Activated CD8-positive, alpha-beta memory T cell treated with anti-CD3 and anti-CD28 coated beads, Interleukin-2, amount 50 U/mL, for 24 hours (primary cell): ENCODE data around the gene DPF3.

ENCODE experiments used
- DNase-seq: peaks from one replicate; pipeline ENCODE4 v3.0.0-alpha.2; 2020; ENCODE audit errors: extremely low read depth

DPF3 gene

DNA sequence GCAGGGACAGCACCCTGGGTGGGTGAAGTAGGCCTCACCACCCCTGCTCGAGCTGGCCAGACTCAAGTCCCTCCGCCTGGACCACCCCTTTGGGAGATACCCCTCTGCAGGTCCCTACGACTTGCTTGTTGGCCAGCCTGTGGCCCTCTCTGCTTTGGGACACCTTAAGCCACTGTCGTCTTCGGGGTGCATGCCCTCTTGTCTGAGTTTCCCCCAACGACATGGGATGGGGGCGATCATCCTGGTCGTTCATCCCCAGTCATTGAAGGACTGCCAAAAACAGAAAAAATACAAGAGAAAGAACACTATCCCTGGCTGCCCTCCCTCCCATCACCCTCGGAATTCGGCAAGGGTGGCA, 151.1 kb downstream of the DPF3 start:
- DNase-seq = no peak

DNA sequence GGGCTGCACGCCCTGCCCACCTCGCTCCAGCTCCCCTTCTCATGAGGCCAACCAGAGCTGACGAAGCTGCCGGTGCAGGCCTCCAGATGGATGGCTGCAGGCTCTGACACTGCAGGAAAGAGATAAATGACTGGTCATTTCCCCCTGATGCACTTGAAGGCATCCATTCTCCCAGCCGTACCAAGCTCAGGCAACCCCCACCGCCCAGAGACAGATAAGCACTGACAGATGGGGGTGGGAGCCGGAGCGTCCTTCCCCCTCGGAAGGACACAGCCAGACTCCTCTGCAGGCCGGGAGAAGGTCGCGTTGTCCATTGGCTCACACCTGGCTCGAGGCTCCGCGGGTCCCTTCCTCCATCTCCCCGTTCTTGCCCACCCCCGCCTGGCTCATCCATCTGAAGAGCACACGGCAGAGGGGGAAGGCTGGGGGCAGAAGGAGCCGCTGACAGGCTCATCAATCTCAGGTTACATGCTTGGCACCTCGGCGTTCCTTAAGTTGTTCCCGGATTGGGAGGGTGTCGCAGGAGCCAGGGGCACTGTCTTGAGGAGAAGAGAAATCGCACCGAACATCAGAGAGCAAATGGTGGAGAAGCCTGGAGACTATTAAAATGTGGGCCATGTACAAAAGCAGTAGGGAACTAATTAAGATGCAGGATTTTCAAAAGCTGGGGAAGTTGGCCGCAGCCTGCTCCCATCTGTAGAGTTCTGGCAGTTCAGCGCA, 151.6 kb downstream of the DPF3 start:
- no peak for DNase-seq

DNA sequence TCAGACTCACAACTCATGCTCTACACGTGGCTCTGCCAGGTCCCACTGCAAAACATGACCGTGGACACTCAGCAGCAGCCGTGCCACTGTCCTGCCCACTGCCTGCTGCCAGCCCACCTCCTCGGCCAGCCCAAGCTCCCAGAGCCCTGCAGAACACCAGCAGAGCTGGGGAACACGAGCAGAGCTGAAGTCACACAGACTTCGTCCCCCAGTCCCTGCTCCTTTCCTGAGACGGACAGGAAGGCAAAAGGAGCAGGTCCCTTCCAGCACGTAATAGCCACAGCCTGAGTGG, 152.1 kb downstream of the DPF3 start:
- DNase-seq = no peak

DNA sequence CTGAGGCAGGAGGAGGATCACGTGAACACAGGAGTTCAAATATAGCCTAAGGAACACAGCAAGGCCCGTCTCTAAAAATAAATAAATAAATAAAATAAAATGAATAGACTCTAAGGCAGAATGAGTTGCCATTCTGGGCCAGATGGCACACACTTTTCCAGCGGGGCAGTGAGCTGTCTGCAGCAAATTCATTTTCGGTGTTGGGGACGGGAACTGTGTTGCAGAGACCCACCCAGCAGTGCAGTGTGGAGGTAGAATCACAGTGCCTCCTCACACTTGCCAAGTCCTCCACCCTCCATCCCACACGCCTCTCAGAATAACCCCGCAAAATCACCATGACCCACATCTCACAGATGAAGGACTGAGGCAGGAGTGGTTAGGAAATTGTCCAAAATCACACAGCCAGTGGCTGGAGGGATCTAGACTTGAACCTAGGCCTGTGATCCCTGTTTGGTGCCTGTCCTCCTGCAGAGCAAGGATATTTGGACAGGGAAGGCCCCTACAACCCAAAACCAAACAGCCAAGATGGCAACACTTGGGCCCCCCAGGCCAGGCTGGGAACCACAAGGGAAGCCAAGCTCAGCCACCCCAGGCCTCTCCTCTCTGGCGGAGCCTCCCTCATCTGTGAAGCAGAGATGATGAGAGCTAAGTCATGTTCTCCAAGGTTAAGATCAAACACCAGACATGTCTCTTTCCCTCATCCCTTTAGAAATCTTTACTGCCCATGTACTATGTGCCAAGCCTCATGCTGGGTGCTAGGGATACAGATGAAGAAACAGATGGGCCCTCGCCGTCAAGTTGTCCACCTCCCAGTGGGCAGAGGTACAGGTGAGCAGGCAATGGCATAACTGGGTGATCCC, 152.7 kb downstream of the DPF3 start:
- no peak for DNase-seq

GRCh38 chr14:72740504-72740961, 153.4 kb downstream of the DPF3 start:
- DNase-seq = no peak

DNA sequence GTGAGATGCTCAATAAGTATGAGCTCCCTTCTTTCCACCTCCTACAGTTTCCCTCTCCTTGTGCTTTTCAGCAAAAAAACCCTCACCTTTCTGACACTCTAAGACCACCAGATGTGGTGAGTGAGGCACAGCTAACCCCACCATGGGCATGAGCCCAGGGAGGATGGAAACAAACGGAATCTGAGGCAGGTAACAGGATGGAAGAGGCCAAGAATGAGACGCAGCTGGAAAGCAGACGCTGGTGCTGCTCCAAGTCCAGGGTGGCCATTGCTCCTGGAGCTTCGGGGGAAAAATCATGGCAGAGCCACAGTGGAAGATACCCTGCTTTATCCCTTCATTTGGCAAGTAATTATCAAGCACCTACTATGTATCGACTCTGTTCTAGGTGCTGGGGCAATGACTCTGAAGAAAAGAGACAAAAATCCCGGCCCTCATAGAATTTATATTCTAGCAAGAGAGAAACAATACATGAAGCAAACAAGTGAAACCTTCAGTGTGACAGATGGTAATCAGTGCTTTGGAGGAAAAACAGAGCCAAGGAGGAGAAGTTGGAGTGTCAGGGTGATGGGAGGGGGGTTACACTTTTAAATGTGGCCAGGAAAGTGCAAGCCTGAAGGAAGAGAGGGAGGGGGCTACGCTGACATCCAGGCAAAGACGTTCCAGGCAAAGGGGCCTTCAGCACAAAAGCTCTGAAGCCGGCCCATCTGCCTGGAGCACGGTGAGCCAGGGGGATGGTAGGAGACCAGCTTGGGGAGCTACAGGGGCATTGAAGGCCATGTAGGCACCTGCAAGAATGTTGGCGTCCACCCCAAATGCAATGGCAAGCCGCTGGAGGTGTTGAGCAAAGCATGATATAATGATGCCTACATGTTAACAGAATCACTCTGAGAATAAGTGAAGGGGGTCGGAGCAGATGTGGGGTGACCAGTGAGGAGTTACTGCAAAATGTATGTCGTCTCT, 154.2 kb downstream of the DPF3 start:
- DNase-seq = no peak

- DNase-seq = no peak
Measured at GRCh38 chr14:72738161-72738611, 155.7 kb downstream of the DPF3 start.

DNA sequence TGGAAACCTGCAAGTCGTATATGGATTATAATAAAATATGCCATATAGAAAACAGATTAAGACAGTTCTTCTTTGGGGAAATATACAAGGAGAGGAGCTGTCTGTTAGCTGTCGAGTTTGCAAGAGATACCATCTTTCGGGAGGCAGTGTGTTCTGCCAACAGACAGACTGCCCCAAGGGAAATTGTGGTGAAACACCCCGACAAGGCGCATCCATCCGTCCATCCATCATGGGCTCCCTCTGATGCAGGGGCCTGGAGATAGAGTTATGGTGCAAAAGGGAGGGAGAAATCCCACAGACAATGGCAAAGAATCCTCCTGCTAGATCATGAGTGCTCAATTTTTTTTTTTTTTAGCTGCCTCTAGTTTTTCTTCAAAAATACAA, 156.3 kb downstream of the DPF3 start:
- DNase-seq = no peak

GRCh38 chr14:72736786-72737559, 156.9 kb downstream of the DPF3 start:
- no peak for DNase-seq

- DNase-seq = no peak
Measured at GRCh38 chr14:72736308-72736707, 157.6 kb downstream of the DPF3 start.

DNA sequence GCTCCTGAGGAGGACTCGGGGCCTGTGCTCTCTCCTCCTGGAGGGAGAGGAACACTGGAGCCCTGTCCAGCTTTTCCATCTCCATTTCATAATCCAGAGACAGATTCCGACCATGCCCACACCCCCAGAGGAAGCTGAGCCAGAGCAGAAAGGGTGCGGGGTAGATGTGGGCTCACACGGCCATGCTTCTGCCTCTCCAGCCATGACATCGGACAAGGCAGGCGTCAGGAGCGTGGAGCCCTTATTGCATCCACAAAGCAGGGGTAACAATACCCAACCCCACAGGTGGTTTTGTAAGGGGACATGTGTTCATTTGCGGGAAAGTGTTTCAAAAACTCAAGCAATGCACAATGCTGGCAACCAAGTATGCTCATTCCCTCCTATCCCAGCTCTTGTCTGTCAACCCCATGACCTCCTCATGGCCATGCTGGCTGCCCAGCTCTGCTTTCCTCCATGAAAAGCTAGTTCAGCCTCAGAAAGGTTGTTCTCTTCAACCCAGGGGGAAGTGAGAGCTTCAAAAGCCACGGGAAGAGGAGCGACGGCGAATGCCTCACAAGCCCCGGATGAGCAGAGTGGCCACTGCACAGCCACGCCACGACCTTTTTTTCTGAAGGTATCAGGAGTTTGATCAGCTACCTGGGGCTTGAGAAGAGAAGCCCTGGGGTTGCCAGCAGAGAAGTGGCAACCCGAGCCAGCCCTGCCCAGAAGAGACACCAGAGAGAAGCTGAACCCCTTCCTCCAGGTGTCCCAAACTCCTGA, 161.7 kb downstream of the DPF3 start:
- no peak for DNase-seq

- DNase-seq = no peak
Measured at GRCh38 chr14:72731252-72732020, 162.5 kb downstream of the DPF3 start.

DNA sequence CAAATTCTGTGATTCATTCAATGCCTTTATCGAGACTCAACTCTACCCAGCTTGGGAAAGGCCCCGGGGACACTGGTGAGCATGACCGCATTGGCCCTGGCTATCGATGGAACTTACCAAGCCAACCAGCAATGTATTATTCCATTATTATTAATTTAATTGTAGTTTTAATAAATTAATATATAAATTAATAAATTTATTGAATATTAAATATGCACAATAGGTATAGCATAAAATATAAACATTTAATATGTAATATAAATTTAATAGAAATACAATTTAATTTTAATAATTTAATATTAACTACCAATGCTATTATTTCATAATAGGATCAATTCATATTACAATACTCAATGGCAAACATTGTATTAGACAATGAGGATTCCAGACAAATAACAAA, 163.4 kb downstream of the DPF3 start:
- no peak for DNase-seq

DNA sequence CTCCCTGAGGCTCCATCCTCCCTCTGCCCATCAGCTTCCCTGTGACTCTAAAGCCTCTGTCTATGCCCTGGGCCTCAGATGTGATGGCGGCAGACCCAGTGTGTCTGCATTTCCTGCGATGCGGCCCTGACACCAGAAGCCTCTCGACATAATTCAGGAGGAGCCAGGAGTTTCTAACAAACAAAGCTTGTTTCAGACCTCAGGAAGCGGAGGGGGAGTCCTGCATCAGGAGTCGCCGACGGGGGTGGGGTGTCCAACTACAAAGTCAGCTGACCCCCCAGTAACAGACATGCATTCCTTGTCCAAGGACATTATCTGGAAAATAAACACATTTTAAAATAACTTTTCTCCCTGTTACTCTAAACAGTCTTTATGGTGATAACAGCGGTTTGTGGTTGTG, 167.5 kb downstream of the DPF3 start:
- DNase-seq = no peak

GRCh38 chr14:72723858-72724530, 169.9 kb downstream of the DPF3 start:
- DNase-seq = no peak

- DNase-seq = no peak
Measured at GRCh38 chr14:72722201-72722785, 171.6 kb downstream of the DPF3 start.

DNA sequence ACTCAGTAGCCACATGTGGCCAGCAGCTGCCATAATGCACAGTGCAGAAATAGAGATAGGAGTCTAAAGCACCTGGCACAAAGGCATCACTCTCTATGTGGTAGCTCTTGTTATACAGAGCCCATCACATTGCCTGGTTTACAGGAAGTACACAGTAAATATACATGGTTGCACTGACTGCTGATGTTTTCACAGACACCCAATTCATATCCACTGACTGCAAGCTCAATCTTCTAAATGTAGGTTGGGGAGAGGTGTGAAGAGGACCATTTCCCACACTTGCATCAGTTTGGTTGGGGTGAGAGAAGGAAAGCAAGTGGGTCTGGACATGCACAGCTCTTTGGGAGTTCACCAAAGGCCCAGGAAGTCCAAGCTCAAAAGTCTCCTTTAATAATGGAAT, 172.8 kb downstream of the DPF3 start:
- no peak for DNase-seq

DNA sequence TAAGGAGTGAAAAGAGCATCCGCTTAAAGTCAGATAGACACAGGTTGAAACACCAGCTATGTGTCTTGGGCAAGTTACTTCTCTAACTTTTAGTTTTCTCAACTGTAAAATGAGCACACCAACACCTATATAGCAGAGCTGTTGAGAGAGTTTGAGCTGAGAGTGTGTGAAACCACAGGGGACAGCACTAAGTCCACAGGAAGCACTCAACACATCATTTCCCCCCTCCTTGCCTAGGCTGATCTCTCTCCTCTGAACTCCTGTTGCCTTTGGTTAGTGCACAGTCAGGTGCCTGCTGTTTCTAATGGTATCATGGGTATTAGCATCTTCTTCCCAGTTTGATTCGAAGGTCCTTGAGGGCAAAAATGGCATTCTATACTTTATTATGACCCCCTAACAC, 176.7 kb downstream of the DPF3 start:
- no peak for DNase-seq

DNA sequence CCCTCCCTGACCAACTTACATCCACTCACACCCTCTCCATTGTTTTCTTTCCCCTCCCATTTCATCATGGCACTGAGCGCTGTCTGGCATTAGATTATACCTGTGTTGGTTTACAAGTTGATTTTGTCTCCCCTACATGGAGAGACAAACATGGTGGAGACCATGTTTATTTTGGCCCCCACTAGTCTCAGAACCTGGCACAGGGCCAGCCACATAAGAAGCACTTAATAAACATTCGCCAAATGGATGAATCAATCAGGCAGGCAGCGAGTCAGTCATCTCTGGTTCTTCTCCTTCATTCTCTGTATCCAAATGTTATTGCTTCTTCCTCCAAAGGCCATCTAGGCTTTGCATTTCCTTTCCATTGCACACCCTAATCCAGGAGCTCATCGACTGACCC, 177.4 kb downstream of the DPF3 start:
- DNase-seq = no peak
